ENCODE measurements around the gene ARL4C. TPM values are rescaled to one million over a fixed set of nuclear protein-coding genes. Genes with fewer than 3 reads are reported as not detected.
A peak's percentile ranks its signal among the peaks of the same experiment; 100 is the strongest.

ARL4C gene
- total and polyA plus RNA-seq, 12 donors: 1.3 to 16.0 (median 6.8) TPM

GRCh38 chr2:234502919-234503285 lies 6.0 kb upstream of the ARL4C start:
- no peaks in the 10 kb centered on the region for H3K9me3 ChIP-seq (replicated peaks in 1 of 3)
- no peak for TF ChIP-seq POLR2A (IDR thresholded peaks at IDR 0.05)
- no peak for TF ChIP-seq CTCF (IDR thresholded peaks at IDR 0.05)
- no peak overlapping the region for H3K4me3 ChIP-seq
- intact Hi-C loops (cut with DNase I): loop anchor here in 1 of 2 donors (5.0 kb wide), 1 partner anchor 366 kb away; no protein-coding TSS in a partner anchor
- H3K27ac ChIP-seq: no peak overlapping the region
- 55 to 61% (median 59%) methylated on average over 3 of the region's 3 CpGs for WGBS, 4 donors
- H3K27me3 ChIP-seq: peaks cover 8% of the 10 kb centered on the region
- no peaks in the 10 kb centered on the region for H3K36me3 ChIP-seq (replicated peaks in 1 of 2)
- DNase-seq: no peak
- H3K4me1 ChIP-seq (replicated peaks in 1 of 2): no peaks in the 10 kb centered on the region

GRCh38 chr2:234502285-234502918 lies 5.5 kb upstream of the ARL4C start:
- Histone ChIP-seq H3K27ac (no peak overlapping the region), H3K4me3 (no peak overlapping the region), H3K9me3 (replicated peaks in 1 of 3) (no peaks in the 10 kb centered on the region), H3K36me3 (replicated peaks in 1 of 2) (no peaks in the 10 kb centered on the region), H3K27me3 (peaks cover 8% of the 10 kb centered on the region), H3K4me1 (replicated peaks in 1 of 2) (no peaks in the 10 kb centered on the region)
- TF ChIP-seq CTCF (IDR thresholded peaks at IDR 0.05): no peak
- TF ChIP-seq POLR2A (IDR thresholded peaks at IDR 0.05): no peak
- no peak for DNase-seq
- intact Hi-C loops (cut with DNase I): loop anchor here in 1 of 2 donors (5.0 kb wide), 1 partner anchor 365 kb away; no protein-coding TSS in a partner anchor
- WGBS, 4 donors: 45 to 59% (median 51%) methylated on average over 3 of the region's 3 CpGs

GRCh38 chr2:234500394-234501006 lies 3.6 kb upstream of the ARL4C start:
- H3K36me3 ChIP-seq (replicated peaks in 1 of 2): no peaks in the 10 kb centered on the region
- H3K27ac ChIP-seq: no peak overlapping the region
- no peak overlapping the region for H3K4me3 ChIP-seq
- H3K4me1 ChIP-seq (replicated peaks in 1 of 2): no peaks in the 10 kb centered on the region
- peak; percentile 33 to 78 (median 42) for DNase-seq
- intact Hi-C loops (cut with DNase I): loop anchor here in 1 of 2 donors (5.0 kb wide), 1 partner anchor 363 kb away; no protein-coding TSS in a partner anchor
- H3K27me3 ChIP-seq: peaks cover 8% of the 10 kb centered on the region
- 37 to 54% (median 47%) methylated on average over 9 of the region's 9 CpGs for WGBS, 4 donors
- no peaks in the 10 kb centered on the region for H3K9me3 ChIP-seq (replicated peaks in 1 of 3)
- TF ChIP-seq POLR2A (IDR thresholded peaks at IDR 0.05): no peak
- peak; percentile 8 to 65 (median 52) for TF ChIP-seq CTCF (IDR thresholded peaks at IDR 0.05)

GRCh38 chr2:234497594-234498235 lies 834 bp upstream of the ARL4C start:
- peak overlapping the region in 2 of 5 donors; percentile 63 to 81 for H3K27ac ChIP-seq
- H3K9me3 ChIP-seq (replicated peaks in 1 of 3): no peaks in the 10 kb centered on the region
- H3K4me1 ChIP-seq (replicated peaks in 1 of 2): no peaks in the 10 kb centered on the region
- intact Hi-C loops (cut with DNase I): loop anchor here (2.0 to 10.0 kb wide), 2 partner anchors 203 to 363 kb away; no protein-coding TSS in a partner anchor
- DNase-seq: peak in 1 of 7 donors; percentile 27
- H3K4me3 ChIP-seq: peak overlapping the region in 2 of 4 donors; percentile 10 to 67
- TF ChIP-seq POLR2A (IDR thresholded peaks at IDR 0.05) (no peak), CTCF (IDR thresholded peaks at IDR 0.05) (no peak)
- WGBS, 4 donors: 58 to 98% (median 73%) methylated on average over 8 to 37 of the region's 37 CpGs
- no peaks in the 10 kb centered on the region for H3K27me3 ChIP-seq
- H3K36me3 ChIP-seq (replicated peaks in 1 of 2): no peaks in the 10 kb centered on the region

All from adrenal gland (tissue), 12 donors.